H1 (cell line): Measurements from ENCODE around the gene GPNMB. TPM values are rescaled to one million over a fixed set of nuclear protein-coding genes. Genes with fewer than 3 reads are reported as not detected.

ENCODE experiments used
- CTCF ChIA-PET: fragments of 300-600 bp; sonication (Branson Sonifier 250); formaldehyde crosslinking; loops from one replicate; lab custom pipeline; 2021; ENCODE audit not compliant: partially characterized antibody; lab: Charles Lee
- POLR2A ChIA-PET: fragments of 300-600 bp; sonication (Branson Sonifier 250); formaldehyde crosslinking; loops from one replicate; lab custom pipeline; 2021; ENCODE audit warnings: inconsistent platforms; ENCODE audit not compliant: partially characterized antibody; lab: Charles Lee
- DNase-seq, 2 experiments: peaks; one replicate each; pipeline versions ENCODE4 v3.0.0 to v3.0.0-alpha.2; 2010 to 2022; ENCODE audit warnings: low spot score in 2 of 2, low read depth in 1 of 2, mixed read lengths in 1 of 2
- FAIRE-seq: peaks from 2 replicates; lab custom pipeline; 2011; peaks lifted over from hg19 to GRCh38; lab: Jason Lieb, UNC
- H2AFZ ChIP-seq: 2 replicates; pipeline ENCODE4 v1.8.1; 2012; ENCODE audit warnings: low read length, inconsistent platforms
- H2AK5ac ChIP-seq: 2 replicates; pipeline ENCODE4 v1.6.1; 2013; ENCODE audit warnings: low read depth, low read length
- H2BK120ac ChIP-seq: replicated peaks from 2 replicates; pipeline ENCODE3; 2013; ENCODE audit warnings: low read depth, low read length, inconsistent platforms
- H2BK12ac ChIP-seq: 2 replicates; pipeline ENCODE4 v1.6.1; 2013; ENCODE audit warnings: low read depth, low read length
- H2BK15ac ChIP-seq: 2 replicates; pipeline ENCODE4 v1.6.1; 2013; ENCODE audit warnings: low read length
- H2BK20ac ChIP-seq: 2 replicates; pipeline ENCODE4 v1.6.1; 2013; ENCODE audit warnings: low read length
- H2BK5ac ChIP-seq: 2 replicates; pipeline ENCODE4 v1.6.1; 2013; ENCODE audit warnings: low read depth, low read length
- H3K14ac ChIP-seq: 2 replicates; pipeline ENCODE4 v1.6.1; 2013; ENCODE audit warnings: inconsistent platforms; ENCODE audit not compliant: insufficient read length
- H3K18ac ChIP-seq: 2 replicates; pipeline ENCODE4 v1.6.1; 2013; ENCODE audit warnings: low read length; ENCODE audit errors: extremely low read depth
- H3K23ac ChIP-seq: 2 replicates; pipeline ENCODE4 v1.6.1; 2013; ENCODE audit warnings: inconsistent platforms; ENCODE audit not compliant: insufficient read length
- H3K23me2 ChIP-seq: 2 replicates; pipeline ENCODE4 v1.6.1; 2013; ENCODE audit warnings: low read depth, low read length
- H3K27ac ChIP-seq: 2 replicates; pipeline ENCODE4 v1.6.1; 2011; ENCODE audit warnings: low read depth, low read length, inconsistent platforms
- H3K27me3 ChIP-seq, 4 experiments: replicated peaks in 1 of 4; 1 replicate in 1 of 4; 2 replicates in 3 of 4; pipeline versions ENCODE4 v1.6.1 to v1.8.1; 2011 to 2013; ENCODE audit warnings: low read length in 3 of 4, mild to moderate bottlenecking in 3 of 4, inconsistent platforms in 2 of 4, mixed read lengths in 2 of 4, moderate library complexity in 1 of 4; ENCODE audit not compliant: control insufficient read depth in 3 of 4, insufficient read depth in 3 of 4; ENCODE audit errors: extremely low read depth in 1 of 4
- H3K36me3 ChIP-seq, 4 experiments: 2 replicates each; pipeline versions ENCODE4 v1.6.1 to v1.8.1; 2011 to 2013; ENCODE audit warnings: mild to moderate bottlenecking in 4 of 4, low read length in 3 of 4, moderate library complexity in 2 of 4, control low read depth in 1 of 4, inconsistent platforms in 1 of 4; ENCODE audit not compliant: insufficient read depth in 4 of 4, control insufficient read depth in 2 of 4
- H3K4ac ChIP-seq: replicated peaks from 2 replicates; pipeline ENCODE3; 2013; ENCODE audit warnings: low read length, low read depth, mixed read lengths, inconsistent platforms; ENCODE audit not compliant: insufficient read length
- H3K4me1 ChIP-seq, 4 experiments: replicated peaks in 1 of 4; 1 replicate in 1 of 4; 2 replicates in 3 of 4; pipeline versions ENCODE4 v1.6.1 to v1.8.1; 2011 to 2013; ENCODE audit warnings: low read length in 3 of 4, inconsistent platforms in 2 of 4, mixed read lengths in 1 of 4; ENCODE audit not compliant: insufficient read depth in 4 of 4, control insufficient read depth in 3 of 4
- H3K4me2 ChIP-seq, 2 experiments: 2 replicates each; pipeline versions ENCODE4 v1.6.1 to v1.8.1; 2011 to 2013; ENCODE audit warnings: low read depth in 2 of 2, low read length in 2 of 2, control low read depth in 1 of 2, inconsistent platforms in 1 of 2, mild to moderate bottlenecking in 1 of 2; ENCODE audit not compliant: insufficient read depth in 1 of 2
- H3K4me3 ChIP-seq, 4 experiments: fragments of 200-600, 300-600 bp in 1 of 4; sonication (generic), shearing (Covaris generic), sonication (Bioruptor Twin) in 1 of 4; 2 replicates each; pipeline versions ENCODE4 v1.5.1 to v1.8.1; 2011 to 2016; ENCODE audit warnings: low read length in 4 of 4, low read depth in 3 of 4, control low read depth in 2 of 4, inconsistent platforms in 2 of 4, mild to moderate bottlenecking in 2 of 4, mixed read lengths in 1 of 4, moderate library complexity in 1 of 4; ENCODE audit not compliant: insufficient read depth in 2 of 4; ENCODE audit errors: extremely low read depth in 1 of 4
- H3K56ac ChIP-seq: replicated peaks from 2 replicates; pipeline ENCODE3; 2013; ENCODE audit warnings: low read depth, mild to moderate bottlenecking, mixed read lengths, low read length, inconsistent platforms; ENCODE audit not compliant: insufficient read length
- H3K79me1 ChIP-seq: 2 replicates; pipeline ENCODE4 v1.6.1; 2013; ENCODE audit warnings: low read depth, low read length, control low read depth
- H3K79me2 ChIP-seq, 2 experiments: 2 replicates each; pipeline versions ENCODE4 v1.6.1 to v1.8.1; 2012 to 2013; ENCODE audit warnings: low read length in 2 of 2, mild to moderate bottlenecking in 2 of 2, inconsistent platforms in 1 of 2; ENCODE audit not compliant: insufficient read depth in 2 of 2, control insufficient read depth in 1 of 2
- H3K9ac ChIP-seq, 4 experiments: replicated peaks in 1 of 4; 1 replicate in 1 of 4; 2 replicates in 3 of 4; pipeline versions ENCODE4 v1.6.1 to v1.8.1; 2011 to 2013; ENCODE audit warnings: low read depth in 3 of 4, low read length in 3 of 4, control low read depth in 2 of 4, mild to moderate bottlenecking in 2 of 4, moderate library complexity in 2 of 4, inconsistent platforms in 1 of 4; ENCODE audit errors: extremely low read depth in 1 of 4
- H3K9me3 ChIP-seq, 2 experiments: 2 replicates each; pipeline versions ENCODE4 v1.6.1 to v1.8.1; 2012 to 2013; ENCODE audit warnings: mild to moderate bottlenecking in 2 of 2, moderate library complexity in 2 of 2, control low read depth in 1 of 2, inconsistent platforms in 1 of 2, low read depth in 1 of 2, low read length in 1 of 2, mixed read lengths in 1 of 2; ENCODE audit not compliant: insufficient read depth in 2 of 2
- H4K20me1 ChIP-seq, 2 experiments: replicated peaks in 1 of 2; 2 replicates each; pipeline versions ENCODE3 to v1.8.1; 2011 to 2013; ENCODE audit warnings: inconsistent platforms in 2 of 2, low read length in 2 of 2, mild to moderate bottlenecking in 1 of 2; ENCODE audit not compliant: insufficient read depth in 2 of 2, control insufficient read depth in 1 of 2
- H4K5ac ChIP-seq: 2 replicates; pipeline ENCODE4 v1.6.1; 2013; ENCODE audit warnings: low read length, low read depth, mixed read lengths, inconsistent platforms; ENCODE audit not compliant: insufficient read length
- H4K8ac ChIP-seq: 2 replicates; pipeline ENCODE4 v1.8.0; 2013; ENCODE audit warnings: mild to moderate bottlenecking, moderate library complexity, low read length, inconsistent platforms; ENCODE audit not compliant: insufficient read depth; ENCODE audit errors: extremely low read depth
- H4K91ac ChIP-seq: replicated peaks from 2 replicates; pipeline ENCODE3; 2013; ENCODE audit warnings: low read length, mixed read lengths, inconsistent platforms; ENCODE audit not compliant: insufficient read length
- ASH2L ChIP-seq: fragments of 200-600, 300-600 bp; sonication (generic); IDR thresholded peaks from one replicate; pipeline ENCODE4 v1.7.1; 2017; ENCODE audit warnings: low read length
- BACH1 ChIP-seq: IDR thresholded peaks from 2 replicates; pipeline ENCODE4 v1.6.1; 2012; ENCODE audit warnings: low read length, improper control_type of control experiment
- EGR1 ChIP-seq: IDR thresholded peaks from 2 replicates; pipeline ENCODE4 v1.6.1; 2011; ENCODE audit warnings: low read depth, low read length, borderline replicate concordance
- EZH2 ChIP-seq: fragments of 200-600 bp; sonication (generic); IDR thresholded peaks from 2 replicates; pipeline ENCODE4 v1.7.1; 2012; ENCODE audit warnings: low read depth, mild to moderate bottlenecking, moderate library complexity, low read length, inconsistent platforms; ENCODE audit not compliant: severe bottlenecking
- GTF2F1 ChIP-seq: IDR thresholded peaks from 2 replicates; pipeline ENCODE4 v1.6.1; 2012; ENCODE audit warnings: low read depth, low read length, improper control_type of control experiment, borderline replicate concordance
- NANOG ChIP-seq: IDR thresholded peaks from 2 replicates; pipeline ENCODE4 v1.6.1; 2011; ENCODE audit warnings: low read length, low read depth, mild to moderate bottlenecking, inconsistent platforms; ENCODE audit not compliant: insufficient read depth, poor library complexity, severe bottlenecking
- TAF7 ChIP-seq: optimal IDR thresholded peaks from 2 replicates; pipeline ENCODE3; 2011; ENCODE audit warnings: low read depth, mild to moderate bottlenecking, inconsistent platforms, low read length, moderate library complexity, borderline replicate concordance
- WGBS, 2 experiments: shearing (Covaris generic) in 1 of 2; methylation state at CpG; one replicate each; pipeline versions ENCODE4 v1.1.6 to v1.1.7; 2013 to 2015; ENCODE audit warnings: low lambda C conversion rate in 2 of 2, mixed read lengths in 2 of 2, inconsistent platforms in 1 of 2, low coverage in 1 of 2, missing lambda C conversion rate in 1 of 2; ENCODE audit not compliant: insufficient replicate concordance in 2 of 2, insufficient coverage in 1 of 2, insufficient read length in 1 of 2; ENCODE audit errors: extremely low coverage in 1 of 2, missing lambda C conversion rate in 1 of 2; 5-methylcytosine and 5-hydroxymethylcytosine counted together
- polyA plus RNA-seq, 7 experiments: library from polyadenylated mRNA; depleted of rRNA in 3 of 7; stranded (reverse) in 5 of 7; unstranded in 2 of 7; fragments of >200 nt in 5 of 7; fragments of 200-250 nt in 2 of 7; gene quantifications; 1 replicate in 5 of 7; 2 replicates in 1 of 7; 4 replicates in 1 of 7; pipeline versions ENCODE4 v1.2.1 to v1.2.3, GENCODE V29; 2011 to 2013; ENCODE audit warnings: missing spikeins in 2 of 7, mixed read lengths in 2 of 7
- total RNA-seq: library from RNA; stranded (reverse); fragmentation: NEBNext Ultra II Directional; extraction: Animal tissue kit (Norgen Biotek cat#: 25700); gene quantifications from 2 replicates; pipeline ENCODE4 v1.2.1, GENCODE V29; 2021
- TF ChIP-seq, protein P1 (sequence below): IDR thresholded peaks from 2 replicates; pipeline ENCODE4 v1.6.1; 2011; ENCODE audit warnings: low read depth, mild to moderate bottlenecking, low read length; ENCODE audit not compliant: insufficient read depth
- TF ChIP-seq, protein P2 (sequence below): IDR thresholded peaks from 2 replicates; pipeline ENCODE4 v1.6.1; 2011; ENCODE audit warnings: low read length, improper control_type of control experiment
- TF ChIP-seq, protein P3 (sequence below), 3 experiments: IDR thresholded peaks; 1 replicate in 2 of 3; 2 replicates in 1 of 3; pipeline versions ENCODE4 v1.5.1 to v1.6.1; 2011; ENCODE audit warnings: low read length in 3 of 3, mild to moderate bottlenecking in 3 of 3, inconsistent platforms in 2 of 3, low read depth in 1 of 3, moderate library complexity in 1 of 3; ENCODE audit not compliant: insufficient read depth in 1 of 3; ENCODE audit errors: control extremely low read depth in 1 of 3

GPNMB gene
- total and polyA plus RNA-seq, 2 of the 8 experiments (the other 6 are each of a cell fraction or from before 2014, with no cell fraction given): 1.1 to 1.4 TPM

DNA sequence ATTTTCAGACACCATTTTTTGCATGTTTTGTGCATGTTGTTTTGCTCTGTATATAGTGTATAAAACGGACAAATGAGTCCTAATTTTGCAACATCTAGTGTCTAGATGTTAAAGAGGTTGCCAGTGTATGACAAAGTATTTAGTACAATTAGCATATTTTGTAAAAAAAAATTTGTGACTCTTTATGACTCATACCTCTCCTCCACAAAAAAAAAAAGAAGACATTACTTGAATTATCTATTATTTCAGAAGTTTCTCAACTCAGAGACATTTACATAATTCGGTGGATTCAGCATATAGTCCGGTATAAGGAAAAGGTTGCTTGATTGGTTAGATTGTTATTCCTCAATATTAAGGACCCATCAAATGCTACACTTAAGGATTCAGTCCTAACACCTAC is 38.7 kb upstream of the GPNMB start:
- Histone ChIP-seq H3K27ac (no peak overlapping the region), H3K79me2 (no peaks in the 10 kb centered on the region), H3K27me3 (no peaks in the 10 kb centered on the region; a peak in 2 of 7 replicates), H3K23me2 (no peaks in the 10 kb centered on the region), H3K9ac (no peak overlapping the region), H3K4me3 (no peak overlapping the region), H4K91ac (no peak overlapping the region), H4K20me1 (no peaks in the 10 kb centered on the region), H2BK15ac (no peak overlapping the region), H3K56ac (no peak overlapping the region), H3K18ac (no peak overlapping the region), H3K4me1 (no peaks in the 10 kb centered on the region; a peak in 1 of 7 replicates), H3K14ac (no peak overlapping the region), H4K5ac (no peak overlapping the region), H2BK5ac (no peak overlapping the region), H2BK12ac (no peak overlapping the region), H3K36me3 (no peaks in the 10 kb centered on the region), H2AFZ (no peak overlapping the region), H3K79me1 (no peaks in the 10 kb centered on the region), H3K23ac (no peak overlapping the region), H2BK120ac (no peak overlapping the region), H3K4ac (no peak overlapping the region), H3K4me2 (no peak overlapping the region), H3K9me3 (no peaks in the 10 kb centered on the region), H2AK5ac (no peak overlapping the region), H2BK20ac (no peak overlapping the region), H4K8ac (no peak overlapping the region)
- CTCF ChIA-PET: no interaction called here
- 85% methylated on average over 3 of the region's 3 CpGs; no CpG with 5 or more reads in 1 of the 2 experiments for WGBS, 2 experiments
- FAIRE-seq: no peak
- DNase-seq: no peak
- TF ChIP-seq NANOG: no peak
- TF ChIP-seq EGR1: no peak
- no peak for TF ChIP-seq TAF7
- TF ChIP-seq, protein P1, sequence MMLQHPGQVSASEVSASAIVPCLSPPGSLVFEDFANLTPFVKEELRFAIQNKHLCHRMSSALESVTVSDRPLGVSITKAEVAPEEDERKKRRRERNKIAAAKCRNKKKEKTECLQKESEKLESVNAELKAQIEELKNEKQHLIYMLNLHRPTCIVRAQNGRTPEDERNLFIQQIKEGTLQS: no peak
- no peak for TF ChIP-seq EZH2
- TF ChIP-seq GTF2F1: no peak
- TF ChIP-seq, protein P2, sequence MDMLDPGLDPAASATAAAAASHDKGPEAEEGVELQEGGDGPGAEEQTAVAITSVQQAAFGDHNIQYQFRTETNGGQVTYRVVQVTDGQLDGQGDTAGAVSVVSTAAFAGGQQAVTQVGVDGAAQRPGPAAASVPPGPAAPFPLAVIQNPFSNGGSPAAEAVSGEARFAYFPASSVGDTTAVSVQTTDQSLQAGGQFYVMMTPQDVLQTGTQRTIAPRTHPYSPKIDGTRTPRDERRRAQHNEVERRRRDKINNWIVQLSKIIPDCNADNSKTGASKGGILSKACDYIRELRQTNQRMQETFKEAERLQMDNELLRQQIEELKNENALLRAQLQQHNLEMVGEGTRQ: no peak
- TF ChIP-seq ASH2L: no peak
- TF ChIP-seq BACH1: no peak
- TF ChIP-seq, protein P3, sequence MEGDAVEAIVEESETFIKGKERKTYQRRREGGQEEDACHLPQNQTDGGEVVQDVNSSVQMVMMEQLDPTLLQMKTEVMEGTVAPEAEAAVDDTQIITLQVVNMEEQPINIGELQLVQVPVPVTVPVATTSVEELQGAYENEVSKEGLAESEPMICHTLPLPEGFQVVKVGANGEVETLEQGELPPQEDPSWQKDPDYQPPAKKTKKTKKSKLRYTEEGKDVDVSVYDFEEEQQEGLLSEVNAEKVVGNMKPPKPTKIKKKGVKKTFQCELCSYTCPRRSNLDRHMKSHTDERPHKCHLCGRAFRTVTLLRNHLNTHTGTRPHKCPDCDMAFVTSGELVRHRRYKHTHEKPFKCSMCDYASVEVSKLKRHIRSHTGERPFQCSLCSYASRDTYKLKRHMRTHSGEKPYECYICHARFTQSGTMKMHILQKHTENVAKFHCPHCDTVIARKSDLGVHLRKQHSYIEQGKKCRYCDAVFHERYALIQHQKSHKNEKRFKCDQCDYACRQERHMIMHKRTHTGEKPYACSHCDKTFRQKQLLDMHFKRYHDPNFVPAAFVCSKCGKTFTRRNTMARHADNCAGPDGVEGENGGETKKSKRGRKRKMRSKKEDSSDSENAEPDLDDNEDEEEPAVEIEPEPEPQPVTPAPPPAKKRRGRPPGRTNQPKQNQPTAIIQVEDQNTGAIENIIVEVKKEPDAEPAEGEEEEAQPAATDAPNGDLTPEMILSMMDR (IDR thresholded peaks at IDR 0.05; ENCODE audit: control extremely low read depth in 1 of 3, insufficient read depth in 1 of 3, low read depth in 1 of 3, low read length in 3 of 3): no peak
- POLR2A ChIA-PET: no interaction called here
